NOMO-1 (cell line): Measurements from ENCODE around the gene VPS50.
A peak's percentile ranks its signal among the peaks of the same experiment; 100 is the strongest.
"Not testable (repeated sequence)": the region's sequence is repeated elsewhere in the genome, so short reads cannot be mapped to it uniquely, and the experiment has no call there.

Experiments used
- DNase-seq, 2 experiments: peaks; one replicate each; lab custom pipeline; 2025; ENCODE audit not compliant: unreplicated experiment in 2 of 2; lab: John Stamatoyannopoulos, UW

Gene VPS50

GRCh38 chr7:93238748-93239147, 6.6 kb downstream of the VPS50 start:
- DNase-seq, result no peak

- DNase-seq, result no peak
Measured at GRCh38 chr7:93239824-93240223, 7.7 kb downstream of the VPS50 start.

GRCh38 chr7:93242106-93242505, 9.9 kb downstream of the VPS50 start:
- no peak for DNase-seq

GRCh38 chr7:93245525-93246432, 13.6 kb downstream of the VPS50 start:
- peak; percentile 43 to 77 for DNase-seq

GRCh38 chr7:93249491-93250148, 17.5 kb downstream of the VPS50 start:
- no peak for DNase-seq

GRCh38 chr7:93258661-93259060, 26.5 kb downstream of the VPS50 start:
- DNase-seq, result no peak

- no peak for DNase-seq
Measured at GRCh38 chr7:93262535-93262934, 30.4 kb downstream of the VPS50 start.

- DNase-seq, result no peak
Measured at GRCh38 chr7:93265220-93265619, 33.1 kb downstream of the VPS50 start.

- DNase-seq, result no peak
Measured at GRCh38 chr7:93279541-93279940, 47.4 kb downstream of the VPS50 start.

- no peak for DNase-seq
Measured at GRCh38 chr7:93284908-93285307, 52.7 kb downstream of the VPS50 start.

GRCh38 chr7:93293229-93293628, 61.1 kb downstream of the VPS50 start:
- DNase-seq, result no peak

GRCh38 chr7:93298206-93298605, 66.0 kb downstream of the VPS50 start:
- DNase-seq, result no peak

GRCh38 chr7:93298671-93299070, 66.5 kb downstream of the VPS50 start:
- no peak for DNase-seq

- no peak for DNase-seq
Measured at GRCh38 chr7:93301736-93302135, 69.6 kb downstream of the VPS50 start.

- no peak for DNase-seq
Measured at GRCh38 chr7:93307131-93307660, 75.0 kb downstream of the VPS50 start.

- no peak for DNase-seq
Measured at GRCh38 chr7:93307943-93308342, 75.8 kb downstream of the VPS50 start.

- DNase-seq, result no peak
Measured at GRCh38 chr7:93310346-93310745, 78.2 kb downstream of the VPS50 start.

- no peak for DNase-seq
Measured at GRCh38 chr7:93314449-93314848, 82.3 kb downstream of the VPS50 start.

GRCh38 chr7:93315896-93316295, 83.7 kb downstream of the VPS50 start:
- DNase-seq, result peak in 1 of 2 experiments; percentile 20

GRCh38 chr7:93316730-93317129, 84.6 kb downstream of the VPS50 start:
- DNase-seq, result no peak

GRCh38 chr7:93320887-93321286, 88.7 kb downstream of the VPS50 start:
- no peak for DNase-seq

- not testable (repeated sequence) for DNase-seq
Measured at GRCh38 chr7:93326291-93326690, 94.1 kb downstream of the VPS50 start.
